22Rv1 (cell line): ENCODE data around the gene COG5.

Experiments used
- ZFX ChIP-seq: fragments of 450-650 bp; IDR thresholded peaks from 2 replicates; pipeline ENCODE4 v1.6.1; 2017; ENCODE audit warnings: antibody characterized with exemption, borderline replicate concordance
- TF ChIP-seq, protein P1 (sequence below): fragments of 450-650 bp; IDR thresholded peaks from 2 replicates; pipeline ENCODE4 v1.5.1; 2017; ENCODE audit warnings: mild to moderate bottlenecking

DNA sequence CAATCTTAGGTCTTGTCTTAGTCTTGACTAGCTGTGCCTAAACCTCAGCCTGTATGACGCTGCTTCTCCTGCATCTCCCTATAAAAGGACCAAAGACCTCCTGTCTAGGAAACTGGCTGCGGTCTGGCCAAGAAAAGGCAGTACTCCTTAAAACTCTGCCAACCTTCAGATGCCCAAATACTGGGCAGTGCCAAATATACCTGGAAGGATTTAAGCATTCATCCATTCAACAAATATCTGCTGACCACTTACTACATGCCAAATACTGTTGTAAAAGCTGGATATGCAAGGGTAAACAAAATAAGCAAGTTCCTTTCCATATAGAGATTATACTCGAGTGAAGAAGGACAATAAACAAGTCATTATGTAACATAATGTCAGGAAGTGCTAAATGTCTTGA, 259.1 kb downstream of the COG5 start:
- TF ChIP-seq, protein P1, sequence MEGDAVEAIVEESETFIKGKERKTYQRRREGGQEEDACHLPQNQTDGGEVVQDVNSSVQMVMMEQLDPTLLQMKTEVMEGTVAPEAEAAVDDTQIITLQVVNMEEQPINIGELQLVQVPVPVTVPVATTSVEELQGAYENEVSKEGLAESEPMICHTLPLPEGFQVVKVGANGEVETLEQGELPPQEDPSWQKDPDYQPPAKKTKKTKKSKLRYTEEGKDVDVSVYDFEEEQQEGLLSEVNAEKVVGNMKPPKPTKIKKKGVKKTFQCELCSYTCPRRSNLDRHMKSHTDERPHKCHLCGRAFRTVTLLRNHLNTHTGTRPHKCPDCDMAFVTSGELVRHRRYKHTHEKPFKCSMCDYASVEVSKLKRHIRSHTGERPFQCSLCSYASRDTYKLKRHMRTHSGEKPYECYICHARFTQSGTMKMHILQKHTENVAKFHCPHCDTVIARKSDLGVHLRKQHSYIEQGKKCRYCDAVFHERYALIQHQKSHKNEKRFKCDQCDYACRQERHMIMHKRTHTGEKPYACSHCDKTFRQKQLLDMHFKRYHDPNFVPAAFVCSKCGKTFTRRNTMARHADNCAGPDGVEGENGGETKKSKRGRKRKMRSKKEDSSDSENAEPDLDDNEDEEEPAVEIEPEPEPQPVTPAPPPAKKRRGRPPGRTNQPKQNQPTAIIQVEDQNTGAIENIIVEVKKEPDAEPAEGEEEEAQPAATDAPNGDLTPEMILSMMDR, result no peak
- TF ChIP-seq ZFX, result no peak
